WTC11 (cell line): ENCODE data around the gene KSR1. TPM values are rescaled to one million over a fixed set of nuclear protein-coding genes. Genes with fewer than 3 reads are reported as not detected.
"Not testable (repeated sequence)": the region's sequence is repeated elsewhere in the genome, so short reads cannot be mapped to it uniquely, and the experiment has no call there.

ENCODE experiments used
- ATAC-seq: fragments of 200-7000 bp; cut with Tn5 transposase; 2 replicates; pipeline ENCODE4 v1.10.0; 2021; ENCODE audit warnings: mild to moderate bottlenecking, moderate library complexity
- CTCF ChIA-PET: fragments of 300-600 bp; sonication (Branson Sonifier 250); formaldehyde crosslinking; loops from one replicate; lab custom pipeline; 2021; ENCODE audit warnings: antibody characterized with exemption; lab: Charles Lee
- POLR2A ChIA-PET: fragments of 350-600 bp; sonication (Branson Sonifier 250); formaldehyde crosslinking; loops from one replicate; lab custom pipeline; 2021; ENCODE audit warnings: antibody characterized with exemption; lab: Charles Lee
- DNase-seq: peaks from one replicate; pipeline ENCODE4 v3.0.0; 2021; ENCODE audit warnings: low spot score
- H3K27ac Mint-ChIP-seq: 2 replicates; pipeline ENCODE4 v1.8.0; 2021; ENCODE audit warnings: mixed read lengths
- H3K27me3 Mint-ChIP-seq: 2 replicates; pipeline ENCODE4 v1.8.0; 2021; ENCODE audit warnings: low read depth, mild to moderate bottlenecking, moderate library complexity, mixed read lengths
- H3K36me3 Mint-ChIP-seq: 2 replicates; pipeline ENCODE4 v1.8.0; 2021; ENCODE audit warnings: mixed read lengths
- H3K4me1 Mint-ChIP-seq: 2 replicates; pipeline ENCODE4 v1.8.0; 2022; ENCODE audit warnings: mixed read lengths
- H3K4me3 Mint-ChIP-seq: 2 replicates; pipeline ENCODE4 v1.8.0; 2021; ENCODE audit warnings: mild to moderate bottlenecking, moderate library complexity, mixed read lengths
- H3K9me3 Mint-ChIP-seq: 2 replicates; pipeline ENCODE4 v1.8.0; 2021; ENCODE audit warnings: mixed read lengths
- FOXP1 ChIP-seq: sonication (generic); formaldehyde crosslinking; IDR thresholded peaks from 2 replicates; pipeline ENCODE4 v1.8.0; 2022; ENCODE audit warnings: missing genetic modification reagents, mild to moderate bottlenecking, moderate library complexity, borderline replicate concordance
- KAT7 ChIP-seq: sonication (generic); formaldehyde crosslinking; IDR thresholded peaks from 2 replicates; pipeline ENCODE4 v1.8.1; 2023; ENCODE audit warnings: missing genetic modification reagents, mild to moderate bottlenecking, borderline replicate concordance
- NFATC4 ChIP-seq: fragments of 250-450 bp; sonication (Bioruptor Pico); IDR thresholded peaks from 2 replicates; pipeline ENCODE4 v1.9.0; 2021; ENCODE audit warnings: mild to moderate bottlenecking
- SMAD3 ChIP-seq: sonication (generic); formaldehyde crosslinking; IDR thresholded peaks from 2 replicates; pipeline ENCODE4 v1.8.0; 2022; ENCODE audit warnings: missing genetic modification reagents, mild to moderate bottlenecking, borderline replicate concordance
- TCF7 ChIP-seq: sonication (generic); formaldehyde crosslinking; IDR thresholded peaks from 2 replicates; pipeline ENCODE4 v1.8.0; 2022; ENCODE audit warnings: mild to moderate bottlenecking, low read depth, missing genetic modification reagents, moderate library complexity
- ZMAT4 ChIP-seq: fragments of 250-450 bp; sonication (Bioruptor Pico); IDR thresholded peaks from 2 replicates; pipeline ENCODE4 v1.9.0; 2021; ENCODE audit warnings: mild to moderate bottlenecking
- ZNF232 ChIP-seq: sonication (generic); formaldehyde crosslinking; IDR thresholded peaks from 2 replicates; pipeline ENCODE4 v1.8.0; 2022; ENCODE audit warnings: mild to moderate bottlenecking, missing genetic modification reagents
- total RNA-seq: library from RNA; stranded (reverse); gene quantifications from 3 replicates; pipeline ENCODE4 v1.2.3, GENCODE V29; 2021
- TF ChIP-seq, protein P1 (sequence below): sonication (generic); formaldehyde crosslinking; conservative IDR thresholded peaks from 2 replicates; pipeline ENCODE4 v1.8.1; 2023; ENCODE audit warnings: mild to moderate bottlenecking, low read depth, missing genetic modification reagents, moderate library complexity

The KSR1 gene
- total RNA-seq, 1 experiment from 2014 or later = 45.5 TPM

GRCh38 chr17:27671591-27671910 lies 215.3 kb downstream of the KSR1 start:
- POLR2A ChIA-PET = no interaction called here
- CTCF ChIA-PET = interaction anchor here (0.8 to 1.4 kb wide), 6 partner anchors 17 to 209 kb away, joined by 3 to 5 read pairs (median 4); no protein-coding TSS in a partner anchor
- DNase-seq = no peak

GRCh38 chr17:27671977-27672480 lies 215.8 kb downstream of the KSR1 start:
- ATAC-seq, DNase-seq, H3K9me3 Mint-ChIP-seq, H3K27ac Mint-ChIP-seq, POLR2A ChIA-PET, H3K36me3 Mint-ChIP-seq, H3K4me1 Mint-ChIP-seq, H3K4me3 Mint-ChIP-seq, H3K27me3 Mint-ChIP-seq: not testable (repeated sequence)
- CTCF ChIA-PET = interaction anchor here (1.0 to 1.2 kb wide), 3 partner anchors 17 to 85 kb away, joined by 3 to 4 read pairs (median 4); no protein-coding TSS in a partner anchor

More at GRCh38 chr17:27671591-27671910, 215.3 kb downstream of the KSR1 start:
- no peak for ATAC-seq
- Mint-ChIP-seq H3K36me3 (no peaks in the 10 kb centered on the region), H3K9me3 (no peaks in the 10 kb centered on the region), H3K27me3 (no peaks in the 10 kb centered on the region), H3K4me1 (no peaks in the 10 kb centered on the region), H3K27ac (no peak overlapping the region), H3K4me3 (no peak overlapping the region)
- TF ChIP-seq NFATC4 (CRISPR knock-in tag) = no peak
- no peak for TF ChIP-seq TCF7 (CRISPR knock-in tag)
- no peak for TF ChIP-seq FOXP1 (CRISPR knock-in tag)
- TF ChIP-seq ZNF232 (CRISPR knock-in tag) = no peak
- TF ChIP-seq ZMAT4 (CRISPR knock-in tag) = no peak

DNA sequence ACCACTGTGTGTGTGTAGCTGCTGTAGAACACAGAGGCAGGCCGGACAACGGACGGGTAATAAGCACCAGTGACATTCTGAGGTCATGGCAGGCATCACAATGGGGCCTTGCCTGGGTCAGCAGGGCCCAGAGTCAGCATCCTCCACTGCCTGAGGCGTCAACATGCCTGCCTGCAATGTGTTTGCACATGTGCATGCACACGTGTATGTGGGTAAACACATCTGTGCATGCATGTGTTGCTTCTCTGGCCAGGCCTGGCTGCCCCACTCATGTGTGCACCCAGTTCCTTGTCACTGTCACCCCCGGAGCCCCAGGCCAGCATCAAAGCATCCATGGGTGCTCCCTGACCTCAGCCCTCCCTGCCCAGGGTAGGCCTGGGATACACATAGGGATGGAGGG lies 218.1 kb downstream of the KSR1 start:
- POLR2A ChIA-PET = no interaction called here
- DNase-seq = no peak
- H3K27me3 Mint-ChIP-seq = no peaks in the 10 kb centered on the region
- H3K36me3 Mint-ChIP-seq = no peaks in the 10 kb centered on the region
- no peaks in the 10 kb centered on the region for H3K4me1 Mint-ChIP-seq
- TF ChIP-seq, protein P1, sequence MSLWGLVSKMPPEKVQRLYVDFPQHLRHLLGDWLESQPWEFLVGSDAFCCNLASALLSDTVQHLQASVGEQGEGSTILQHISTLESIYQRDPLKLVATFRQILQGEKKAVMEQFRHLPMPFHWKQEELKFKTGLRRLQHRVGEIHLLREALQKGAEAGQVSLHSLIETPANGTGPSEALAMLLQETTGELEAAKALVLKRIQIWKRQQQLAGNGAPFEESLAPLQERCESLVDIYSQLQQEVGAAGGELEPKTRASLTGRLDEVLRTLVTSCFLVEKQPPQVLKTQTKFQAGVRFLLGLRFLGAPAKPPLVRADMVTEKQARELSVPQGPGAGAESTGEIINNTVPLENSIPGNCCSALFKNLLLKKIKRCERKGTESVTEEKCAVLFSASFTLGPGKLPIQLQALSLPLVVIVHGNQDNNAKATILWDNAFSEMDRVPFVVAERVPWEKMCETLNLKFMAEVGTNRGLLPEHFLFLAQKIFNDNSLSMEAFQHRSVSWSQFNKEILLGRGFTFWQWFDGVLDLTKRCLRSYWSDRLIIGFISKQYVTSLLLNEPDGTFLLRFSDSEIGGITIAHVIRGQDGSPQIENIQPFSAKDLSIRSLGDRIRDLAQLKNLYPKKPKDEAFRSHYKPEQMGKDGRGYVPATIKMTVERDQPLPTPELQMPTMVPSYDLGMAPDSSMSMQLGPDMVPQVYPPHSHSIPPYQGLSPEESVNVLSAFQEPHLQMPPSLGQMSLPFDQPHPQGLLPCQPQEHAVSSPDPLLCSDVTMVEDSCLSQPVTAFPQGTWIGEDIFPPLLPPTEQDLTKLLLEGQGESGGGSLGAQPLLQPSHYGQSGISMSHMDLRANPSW (CRISPR knock-in tag) = no peak
- TF ChIP-seq KAT7 (no peak), SMAD3 (CRISPR knock-in tag) (no peak)
- CTCF ChIA-PET = no interaction called here
- ATAC-seq = no peak
- H3K9me3 Mint-ChIP-seq = no peaks in the 10 kb centered on the region
- no peak overlapping the region for H3K27ac Mint-ChIP-seq
- no peak overlapping the region for H3K4me3 Mint-ChIP-seq

Other genes with a start within 250 kb of the KSR1 start
- 167 to 223 TPM (median 221 TPM) in 3 replicates for gene WSB1, start 162.3 kb upstream of the KSR1 start, total RNA-seq
- gene LGALS9, start 174.7 kb downstream of the KSR1 start, total RNA-seq = 3.3 to 5.7 TPM (median 3.7 TPM) in 3 replicates